ENCODE results near the gene AP3D1. TPM values are rescaled to one million over a fixed set of nuclear protein-coding genes. Genes with fewer than 3 reads are reported as not detected.

AP3D1 gene
- total RNA-seq (2022; extraction: Qiagen RNA extraction): 70.5 to 85.8 TPM (median 77.8 TPM) in 5 replicates

GRCh38 chr19:2151339-2152229 is at the start of gene AP3D1:
Gene AP3D1, minus strand, starts transcription at chr19:2151566. Its CDS starts 232 bp downstream, at chr19:2151334.

GRCh38 chr19:2096480-2097202 is 54.7 kb downstream of the AP3D1 start, which contains the start of gene IZUMO4:
Gene IZUMO4, plus strand, starts transcription at chr19:2096915. Its CDS starts 31 bp downstream, at chr19:2096946.

DNA sequence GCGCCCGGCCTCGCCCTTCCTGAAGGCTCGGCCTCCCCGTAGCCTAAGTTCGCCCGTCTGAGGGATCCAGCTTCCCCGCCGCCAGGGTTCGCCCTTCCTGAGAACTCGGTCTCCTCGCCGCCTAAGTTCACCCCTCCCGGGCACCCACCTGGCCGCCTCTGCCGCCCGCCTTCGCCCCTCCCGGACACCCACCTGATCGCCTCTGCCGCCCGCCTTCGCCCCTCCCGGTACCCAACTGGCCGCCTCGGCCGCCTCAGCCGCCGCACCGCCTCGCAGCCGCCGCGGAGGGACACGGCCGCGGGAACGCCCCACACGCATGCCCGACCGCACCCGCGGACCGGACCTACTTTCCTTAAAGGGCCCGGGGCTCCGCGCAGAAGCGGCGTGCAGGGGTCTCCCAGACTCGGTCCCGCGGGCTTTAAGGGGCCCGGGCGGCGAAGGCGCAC is 55.3 kb downstream of the AP3D1 start, which contains the start of gene MOB3A:
Gene MOB3A, minus strand, starts transcription at position 293 of the 446 bp plus-strand sequence. CDS start 17,766 bp downstream, outside the sequence.

GRCh38 chr19:2050991-2051772 is 100.2 kb downstream of the AP3D1 start, which contains the start of gene MKNK2:
Gene MKNK2, minus strand, starts transcription at chr19:2051244. Its CDS starts 393 bp downstream, at chr19:2050851.

Other genes starting within 250 kb of the AP3D1 start
- gene ADAT3, start 246.2 kb downstream of the AP3D1 start, total RNA-seq (2022; extraction: Qiagen RNA extraction): 2.7 to 6.1 TPM (median 4.6 TPM) in 5 replicates
- gene SCAMP4, start 246.2 kb downstream of the AP3D1 start, total RNA-seq (2022; extraction: Qiagen RNA extraction): 44.5 to 80.6 TPM (median 53.3 TPM) in 5 replicates
- 37.9 to 49.6 TPM (median 45.6 TPM) in 5 replicates for gene CSNK1G2, start 210.4 kb downstream of the AP3D1 start, total RNA-seq (2022; extraction: Qiagen RNA extraction)
- 35.7 to 46.5 TPM (median 41.7 TPM) in 5 replicates for gene BTBD2, start 135.9 kb downstream of the AP3D1 start, total RNA-seq (2022; extraction: Qiagen RNA extraction)
- 52.0 to 74.0 TPM (median 72.3 TPM) in 5 replicates for gene MKNK2, start 100.3 kb downstream of the AP3D1 start, total RNA-seq (2022; extraction: Qiagen RNA extraction)
- 13.6 to 17.6 TPM (median 13.7 TPM) in 5 replicates for gene MOB3A, start 55.2 kb downstream of the AP3D1 start, total RNA-seq (2022; extraction: Qiagen RNA extraction)
- gene IZUMO4, start 54.7 kb downstream of the AP3D1 start, total RNA-seq (2022; extraction: Qiagen RNA extraction): 0.36 to 0.90 TPM (median 0.56 TPM) in 5 replicates
- gene DOT1L, start 12.4 kb upstream of the AP3D1 start, total RNA-seq (2022; extraction: Qiagen RNA extraction): 11.3 to 16.1 TPM (median 14.8 TPM) in 5 replicates
- 42.8 to 59.8 TPM (median 56.8 TPM) in 5 replicates for gene PLEKHJ1, start 84.8 kb upstream of the AP3D1 start, total RNA-seq (2022; extraction: Qiagen RNA extraction)
- 64.6 to 72.8 TPM (median 68.5 TPM) in 5 replicates for gene SF3A2, start 85.3 kb upstream of the AP3D1 start, total RNA-seq (2022; extraction: Qiagen RNA extraction)
- 8.0 to 17.1 TPM (median 14.7 TPM) in 5 replicates for gene AMH, start 97.8 kb upstream of the AP3D1 start, total RNA-seq (2022; extraction: Qiagen RNA extraction)
- 0.18 to 0.90 TPM (median 0.75 TPM) in 5 replicates for gene JSRP1, start 104.9 kb upstream of the AP3D1 start, total RNA-seq (2022; extraction: Qiagen RNA extraction)
- gene PEAK3, start 130.6 kb upstream of the AP3D1 start, total RNA-seq (2022; extraction: Qiagen RNA extraction): 0.09 to 0.18 TPM (median 0.14 TPM) in 5 replicates
- 0.05 to 0.07 TPM in 2 of 5 replicates, not detected in the others for gene LINGO3, start 156.6 kb upstream of the AP3D1 start, total RNA-seq (2022; extraction: Qiagen RNA extraction)
- 123 to 163 TPM (median 155 TPM) in 5 replicates for gene LSM7, start 177.0 kb upstream of the AP3D1 start, total RNA-seq (2022; extraction: Qiagen RNA extraction)
- 16.0 to 21.2 TPM (median 18.6 TPM) in 5 replicates for gene SPPL2B, start 177.1 kb upstream of the AP3D1 start, total RNA-seq (2022; extraction: Qiagen RNA extraction)
- 0.03 to 0.10 TPM (median 0.07 TPM) in 4 of 5 replicates, not detected in the other for gene TMPRSS9, start 208.7 kb upstream of the AP3D1 start, total RNA-seq (2022; extraction: Qiagen RNA extraction)